Measurements from ENCODE around the gene OXNAD1. TPM values are rescaled to one million over a fixed set of nuclear protein-coding genes. Genes with fewer than 3 reads are reported as not detected.

The OXNAD1 gene
- total RNA-seq, 1 experiment from 2014 or later = 18.5 TPM

GRCh38 chr3:16253601-16254000 is 11.4 kb upstream of the OXNAD1 start:
- intact Hi-C loops (cut with micrococcal nuclease; ENCODE audit: unreplicated experiment) = no loop called here
- ChIA-PET POLR2A (ENCODE audit: unreplicated experiment) (no interaction called here), CTCF (no interaction called here)
- Histone ChIP-seq H3K4me3 (no peak overlapping the region), H3F3A (ENCODE audit: insufficient read depth, low read depth) (no peaks in the 10 kb centered on the region; the same call in 1 of the 2 replicates), H3K9me2 (ENCODE audit: insufficient read depth) (no peaks in the 10 kb centered on the region), H3K27ac (no peak overlapping the region), H3K79me2 (ENCODE audit: low read depth) (no peaks in the 10 kb centered on the region), H3K36me3 (ENCODE audit: low read depth) (no peaks in the 10 kb centered on the region), H3K9me3 (ENCODE audit: insufficient read depth, low read depth) (no peaks in the 10 kb centered on the region), H3K4me1 (replicated peaks; ENCODE audit: insufficient read depth) (no peaks in the 10 kb centered on the region), H2AFZ (no peak overlapping the region), H3K4me2 (no peak overlapping the region), H3K27me3 (ENCODE audit: insufficient read depth, low read depth) (no peaks in the 10 kb centered on the region), H4K20me1 (ENCODE audit: insufficient read depth) (no peaks in the 10 kb centered on the region)
- BruUV-seq (replicated peaks) = no TSS peak
- no peak for TF ChIP-seq CTCF (conservative IDR thresholded peaks at IDR 0.05)
- TF ChIP-seq EZH2 (IDR thresholded peaks at IDR 0.05; ENCODE audit: low read depth) = no peak
- DNase-seq = no peak

GRCh38 chr3:16254916-16255315 is 10.1 kb upstream of the OXNAD1 start:
- no peak overlapping the region for H2AFZ ChIP-seq
- H3K4me1 ChIP-seq (replicated peaks; ENCODE audit: insufficient read depth) = no peaks in the 10 kb centered on the region
- no peaks in the 10 kb centered on the region for H3K9me3 ChIP-seq (ENCODE audit: insufficient read depth, low read depth)
- intact Hi-C loops (cut with micrococcal nuclease; ENCODE audit: unreplicated experiment) = no loop called here
- POLR2A ChIA-PET (ENCODE audit: unreplicated experiment) = no interaction called here
- no peaks in the 10 kb centered on the region; the same call in 1 of the 2 replicates for H3F3A ChIP-seq (ENCODE audit: insufficient read depth, low read depth)
- no peak for DNase-seq
- no peak for TF ChIP-seq EZH2 (IDR thresholded peaks at IDR 0.05; ENCODE audit: low read depth)
- no peak overlapping the region for H3K4me3 ChIP-seq
- H3K27ac ChIP-seq = no peak overlapping the region
- no peaks in the 10 kb centered on the region for H4K20me1 ChIP-seq (ENCODE audit: insufficient read depth)
- no peaks in the 10 kb centered on the region for H3K9me2 ChIP-seq (ENCODE audit: insufficient read depth)
- H3K4me2 ChIP-seq = no peak overlapping the region
- BruUV-seq (replicated peaks) = no TSS peak
- CTCF ChIA-PET = no interaction called here
- no peaks in the 10 kb centered on the region for H3K27me3 ChIP-seq (ENCODE audit: insufficient read depth, low read depth)
- H3K79me2 ChIP-seq (ENCODE audit: low read depth) = no peaks in the 10 kb centered on the region
- H3K36me3 ChIP-seq (ENCODE audit: low read depth) = peaks cover 3% of the 10 kb centered on the region; the same call in 1 of the 2 replicates

GRCh38 chr3:16255326-16255725 is 9.7 kb upstream of the OXNAD1 start:
- CTCF ChIA-PET = no interaction called here
- POLR2A ChIA-PET (ENCODE audit: unreplicated experiment) = no interaction called here

More at GRCh38 chr3:16255326-16255725, 9.7 kb upstream of the OXNAD1 start:
- Histone ChIP-seq H3K9me3 (ENCODE audit: insufficient read depth, low read depth) (no peaks in the 10 kb centered on the region), H3K27me3 (ENCODE audit: insufficient read depth, low read depth) (no peaks in the 10 kb centered on the region), H2AFZ (no peak overlapping the region), H3F3A (ENCODE audit: insufficient read depth, low read depth) (no peaks in the 10 kb centered on the region; the same call in 1 of the 2 replicates), H3K79me2 (ENCODE audit: low read depth) (no peaks in the 10 kb centered on the region), H4K20me1 (ENCODE audit: insufficient read depth) (no peaks in the 10 kb centered on the region), H3K9me2 (ENCODE audit: insufficient read depth) (no peaks in the 10 kb centered on the region), H3K4me2 (no peak overlapping the region), H3K4me3 (no peak overlapping the region), H3K36me3 (ENCODE audit: low read depth) (peaks cover 7% of the 10 kb centered on the region; the same call in 1 of the 2 replicates), H3K27ac (no peak overlapping the region), H3K4me1 (replicated peaks; ENCODE audit: insufficient read depth) (no peaks in the 10 kb centered on the region)
- DNase-seq = no peak
- no peak for TF ChIP-seq EZH2 (IDR thresholded peaks at IDR 0.05; ENCODE audit: low read depth)
- no peak for TF ChIP-seq CTCF (conservative IDR thresholded peaks at IDR 0.05)
- no TSS peak for BruUV-seq (replicated peaks)
- intact Hi-C loops (cut with micrococcal nuclease; ENCODE audit: unreplicated experiment) = no loop called here
